Thyroid gland (tissue), 4 donors: Measurements from ENCODE around the gene PRKCE. TPM values are rescaled to one million over a fixed set of nuclear protein-coding genes. Genes with fewer than 3 reads are reported as not detected.

ENCODE experiments used
- DNase-seq, 2 donors: peaks; one replicate each; pipeline ENCODE4 v3.0.0-alpha.2; 2019
- H3K27ac ChIP-seq, 3 donors: fragments of 200-600 bp; sonication (generic); 1 replicate in 2 of 3; 2 replicates in 1 of 3; pipeline ENCODE4 v1.5.1; 2016 to 2019; ENCODE audit warnings: mild to moderate bottlenecking in 1 of 3, moderate library complexity in 1 of 3
- H3K27me3 ChIP-seq: fragments of 200-600 bp; sonication (generic); one replicate; pipeline ENCODE4 v1.5.1; 2019
- H3K36me3 ChIP-seq, 2 donors: fragments of 200-600 bp; sonication (generic); one replicate each; pipeline ENCODE4 v1.5.1; 2016 to 2019
- H3K4me1 ChIP-seq, 2 donors: fragments of 200-600 bp; sonication (generic); one replicate each; pipeline ENCODE4 v1.5.1; 2017 to 2019
- H3K4me3 ChIP-seq, 3 donors: fragments of 200-600 bp; sonication (generic); replicated peaks in 1 of 3; 1 replicate in 2 of 3; 2 replicates in 1 of 3; pipeline ENCODE4 v1.5.1; 2016; ENCODE audit warnings: mild to moderate bottlenecking in 1 of 3
- H3K9me3 ChIP-seq: fragments of 200-600 bp; sonication (generic); one replicate; pipeline ENCODE4 v1.5.1; 2017
- POLR2A ChIP-seq, 2 donors: fragments of 450-650 bp; IDR thresholded peaks; one replicate each; pipeline ENCODE4 v1.6.1; 2017; ENCODE audit warnings: antibody characterized with exemption in 2 of 2, mild to moderate bottlenecking in 2 of 2, moderate library complexity in 1 of 2
- WGBS, 2 donors: methylation state at CpG; one replicate each; pipeline ENCODE4 v1.1.5; 2017; 5-methylcytosine and 5-hydroxymethylcytosine counted together
- intact Hi-C: fragments of 100-400 bp; cut with DNase I; formaldehyde crosslinking; loops from one replicate; pipeline ENCODE4 v1.15.1; 2023
- total RNA-seq, 4 donors: library from RNA; depleted of rRNA; stranded (reverse); fragments of >200 nt; gene quantifications; one replicate each; pipeline ENCODE4 v1.2.3, GENCODE V29; 2016
- TF ChIP-seq, protein P1 (sequence below), 6 experiments: fragments of 200-600 bp in 3 of 6; fragments of 450-650 bp in 3 of 6; sonication (generic) in 3 of 6; IDR thresholded peaks; one replicate each; pipeline ENCODE4 v1.5.1; 2016 to 2019; ENCODE audit warnings: antibody characterized with exemption in 6 of 6, mild to moderate bottlenecking in 2 of 6, inconsistent platforms in 1 of 6, moderate library complexity in 1 of 6

The PRKCE gene
- total RNA-seq, 4 donors from 2014 or later = 8.4 to 35.3 (median 15.2) TPM

DNA sequence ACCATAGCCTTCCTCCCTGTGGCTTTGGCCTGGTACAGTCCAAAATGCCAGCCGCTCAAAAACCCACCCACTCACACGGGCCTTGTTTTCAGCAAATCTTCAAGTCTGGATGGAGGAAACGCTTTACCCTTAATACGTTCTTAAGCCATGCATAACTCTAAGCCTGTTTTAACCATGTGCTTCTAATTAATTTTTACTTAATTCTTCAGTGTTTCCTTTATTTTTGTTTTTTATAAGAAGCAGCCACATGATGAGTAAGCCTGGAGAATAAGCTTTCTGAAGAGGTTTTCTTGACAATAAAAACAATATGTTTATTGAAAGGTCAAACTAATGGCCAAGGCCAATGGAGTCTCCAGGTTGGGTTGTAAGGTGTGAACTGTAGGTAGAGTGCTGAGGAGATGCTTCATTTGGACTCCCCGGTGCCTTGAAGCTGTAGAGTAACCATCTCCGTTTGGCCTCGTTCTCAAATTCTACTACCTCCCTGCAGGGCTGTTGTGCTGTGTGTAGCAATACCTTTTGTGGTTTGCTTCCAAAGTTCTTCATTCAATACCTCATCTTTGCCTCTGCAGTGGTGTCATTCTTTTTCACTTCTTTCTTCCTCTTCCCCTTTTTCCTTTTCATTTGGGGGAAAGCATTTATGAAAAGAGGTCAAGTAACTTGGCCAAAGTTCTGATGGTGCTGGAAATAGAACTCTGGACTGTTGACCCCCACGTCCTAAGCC lies 113.7 kb downstream of the PRKCE start:
- intact Hi-C loops = no loop called here
- peaks cover 16% of the 10 kb centered on the region in 2 donors for H3K4me1 ChIP-seq
- no peaks in the 10 kb centered on the region for H3K27me3 ChIP-seq
- no peaks in the 10 kb centered on the region for H3K36me3 ChIP-seq
- no peak overlapping the region for H3K4me3 ChIP-seq
- TF ChIP-seq POLR2A (IDR thresholded peaks at IDR 0.05) = no peak
- TF ChIP-seq, protein P1, sequence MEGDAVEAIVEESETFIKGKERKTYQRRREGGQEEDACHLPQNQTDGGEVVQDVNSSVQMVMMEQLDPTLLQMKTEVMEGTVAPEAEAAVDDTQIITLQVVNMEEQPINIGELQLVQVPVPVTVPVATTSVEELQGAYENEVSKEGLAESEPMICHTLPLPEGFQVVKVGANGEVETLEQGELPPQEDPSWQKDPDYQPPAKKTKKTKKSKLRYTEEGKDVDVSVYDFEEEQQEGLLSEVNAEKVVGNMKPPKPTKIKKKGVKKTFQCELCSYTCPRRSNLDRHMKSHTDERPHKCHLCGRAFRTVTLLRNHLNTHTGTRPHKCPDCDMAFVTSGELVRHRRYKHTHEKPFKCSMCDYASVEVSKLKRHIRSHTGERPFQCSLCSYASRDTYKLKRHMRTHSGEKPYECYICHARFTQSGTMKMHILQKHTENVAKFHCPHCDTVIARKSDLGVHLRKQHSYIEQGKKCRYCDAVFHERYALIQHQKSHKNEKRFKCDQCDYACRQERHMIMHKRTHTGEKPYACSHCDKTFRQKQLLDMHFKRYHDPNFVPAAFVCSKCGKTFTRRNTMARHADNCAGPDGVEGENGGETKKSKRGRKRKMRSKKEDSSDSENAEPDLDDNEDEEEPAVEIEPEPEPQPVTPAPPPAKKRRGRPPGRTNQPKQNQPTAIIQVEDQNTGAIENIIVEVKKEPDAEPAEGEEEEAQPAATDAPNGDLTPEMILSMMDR (IDR thresholded peaks at IDR 0.05) = no peak
- DNase-seq = no peak
- H3K9me3 ChIP-seq = no peaks in the 10 kb centered on the region
- 74 to 75% methylated on average over 8 of the region's 8 CpGs for WGBS, 2 donors
- H3K27ac ChIP-seq = no peak overlapping the region

DNA sequence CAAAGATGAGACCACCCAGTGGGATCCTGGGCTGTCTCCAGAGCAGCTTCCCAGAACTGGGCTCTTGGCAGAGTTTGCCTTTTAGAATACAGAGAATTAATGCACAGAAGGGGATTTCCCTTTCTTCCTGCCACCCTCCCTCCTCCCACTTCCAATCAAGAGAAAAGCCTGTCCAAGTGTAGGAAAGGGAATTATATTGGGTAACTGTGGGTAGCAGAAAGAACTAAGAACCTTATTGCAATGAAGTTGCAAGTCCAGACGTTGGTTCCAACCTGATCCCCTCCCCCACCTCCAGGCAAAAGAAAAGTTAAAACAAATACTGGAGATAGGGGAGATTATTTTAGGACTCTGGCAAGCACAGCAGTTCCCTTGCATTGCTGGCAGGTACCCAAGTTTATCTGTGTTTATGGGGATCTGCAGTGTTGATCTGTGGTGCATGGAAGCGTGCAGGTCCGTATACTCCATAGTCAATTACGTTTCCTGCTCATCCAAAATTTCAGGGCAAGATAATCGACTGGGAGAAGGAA lies 114.3 kb downstream of the PRKCE start:
- Histone ChIP-seq H3K4me1 (peaks cover 16% of the 10 kb centered on the region in 2 donors), H3K4me3 (no peak overlapping the region), H3K27ac (no peak overlapping the region), H3K27me3 (no peaks in the 10 kb centered on the region), H3K9me3 (no peaks in the 10 kb centered on the region), H3K36me3 (no peaks in the 10 kb centered on the region)
- peak; percentile 31 to 45 for DNase-seq
- 11 to 16% methylated on average over 5 of the region's 5 CpGs for WGBS, 2 donors
- TF ChIP-seq POLR2A (IDR thresholded peaks at IDR 0.05) = no peak
- TF ChIP-seq, protein P1 (IDR thresholded peaks at IDR 0.05) = no peak
- intact Hi-C loops = no loop called here

DNA sequence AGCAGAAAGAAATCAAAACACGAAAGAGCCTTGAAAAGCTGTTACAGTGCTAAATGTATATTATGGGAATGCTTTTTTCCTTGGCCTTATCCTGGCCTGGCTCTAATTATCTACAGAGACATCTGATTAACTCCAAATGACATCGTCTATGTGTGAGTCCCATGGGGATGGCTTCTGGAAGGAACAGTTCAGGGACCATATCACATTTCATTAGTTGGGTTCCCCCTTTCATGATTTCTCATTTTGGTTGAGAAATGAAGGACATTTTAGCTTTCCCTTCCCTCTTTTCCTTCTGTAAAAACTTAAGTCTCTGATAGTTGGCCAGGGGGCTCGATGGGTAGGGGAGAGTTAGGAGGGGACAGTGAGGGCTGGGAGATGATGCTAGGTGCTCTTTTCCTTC lies 116.7 kb downstream of the PRKCE start:
- no peaks in the 10 kb centered on the region for H3K27me3 ChIP-seq
- no peak overlapping the region for H3K4me3 ChIP-seq
- H3K4me1 ChIP-seq = peaks cover 16% of the 10 kb centered on the region in 2 donors
- intact Hi-C loops = no loop called here
- WGBS, 2 donors = 84 to 94% methylated on average over 3 of the region's 3 CpGs
- H3K27ac ChIP-seq = no peak overlapping the region
- no peaks in the 10 kb centered on the region for H3K36me3 ChIP-seq
- H3K9me3 ChIP-seq = no peaks in the 10 kb centered on the region
- DNase-seq = no peak
- TF ChIP-seq, protein P1 (IDR thresholded peaks at IDR 0.05) = no peak
- no peak for TF ChIP-seq POLR2A (IDR thresholded peaks at IDR 0.05)

GRCh38 chr2:45769056-45769455 lies 117.6 kb downstream of the PRKCE start:
- 95 to 96% methylated on average over 2 of the region's 2 CpGs for WGBS, 2 donors
- no peaks in the 10 kb centered on the region for H3K9me3 ChIP-seq
- H3K27me3 ChIP-seq = no peaks in the 10 kb centered on the region
- no peak for TF ChIP-seq POLR2A (IDR thresholded peaks at IDR 0.05)
- TF ChIP-seq, protein P1 (IDR thresholded peaks at IDR 0.05) = no peak
- H3K27ac ChIP-seq = no peak overlapping the region
- no peak overlapping the region for H3K4me3 ChIP-seq
- no peaks in the 10 kb centered on the region for H3K36me3 ChIP-seq
- intact Hi-C loops = no loop called here
- no peak for DNase-seq
- H3K4me1 ChIP-seq = peaks cover 16% of the 10 kb centered on the region in 2 donors

DNA sequence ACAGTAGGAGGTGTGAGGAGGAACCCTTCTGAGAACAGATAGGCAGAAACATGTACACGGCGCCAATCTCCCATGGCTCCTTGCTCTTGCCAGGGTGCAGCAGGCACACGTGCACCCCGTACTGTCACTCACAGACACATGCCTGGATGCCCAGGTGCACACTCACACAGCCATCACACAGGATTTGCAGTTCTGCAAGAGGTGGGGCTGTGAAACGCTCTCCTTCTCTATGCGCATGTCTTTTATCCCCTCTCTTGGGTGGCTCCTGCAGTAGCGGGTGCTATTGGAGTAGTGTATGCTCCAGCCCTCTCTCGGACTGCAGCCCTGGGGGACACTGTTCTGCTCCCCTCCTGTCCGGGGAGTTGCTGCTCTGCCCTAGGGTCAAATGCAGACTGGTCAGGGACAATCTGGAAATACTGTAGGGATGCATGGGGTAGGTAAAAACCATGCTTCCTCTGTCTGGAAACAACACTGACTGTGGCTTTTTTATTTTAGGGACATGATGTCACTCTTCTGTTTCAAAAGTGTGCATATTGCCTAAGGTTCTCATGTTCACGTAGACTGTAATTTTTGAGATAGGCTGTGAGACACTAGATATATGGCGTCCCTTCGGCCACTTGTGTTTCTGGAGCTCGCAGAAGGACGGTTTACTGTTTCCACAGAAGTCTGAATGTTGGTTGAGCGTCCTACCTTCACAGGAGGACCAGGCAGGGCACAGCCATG lies 118.5 kb downstream of the PRKCE start:
- Histone ChIP-seq H3K4me3 (no peak overlapping the region), H3K9me3 (no peaks in the 10 kb centered on the region), H3K36me3 (no peaks in the 10 kb centered on the region), H3K27ac (no peak overlapping the region), H3K27me3 (no peaks in the 10 kb centered on the region), H3K4me1 (peaks cover 15 to 16% of the 10 kb centered on the region in 2 donors)
- 95 to 96% methylated on average over 15 of the region's 15 CpGs for WGBS, 2 donors
- no peak for DNase-seq
- TF ChIP-seq, protein P1 (IDR thresholded peaks at IDR 0.05) = no peak
- no peak for TF ChIP-seq POLR2A (IDR thresholded peaks at IDR 0.05)
- intact Hi-C loops = no loop called here
